NB4 (cell line): ENCODE measurements around the gene PTPN6.

ENCODE experiments used
- CTCF ChIP-seq: IDR thresholded peaks from one replicate; pipeline ENCODE4 v1.5.1; 2012; ENCODE audit warnings: low read depth, low read length
- POLR2A ChIP-seq: IDR thresholded peaks from 2 replicates; pipeline ENCODE4 v1.6.1; 2011; ENCODE audit warnings: mild to moderate bottlenecking; ENCODE audit not compliant: insufficient read length; ENCODE audit errors: extremely low read depth

DNA sequence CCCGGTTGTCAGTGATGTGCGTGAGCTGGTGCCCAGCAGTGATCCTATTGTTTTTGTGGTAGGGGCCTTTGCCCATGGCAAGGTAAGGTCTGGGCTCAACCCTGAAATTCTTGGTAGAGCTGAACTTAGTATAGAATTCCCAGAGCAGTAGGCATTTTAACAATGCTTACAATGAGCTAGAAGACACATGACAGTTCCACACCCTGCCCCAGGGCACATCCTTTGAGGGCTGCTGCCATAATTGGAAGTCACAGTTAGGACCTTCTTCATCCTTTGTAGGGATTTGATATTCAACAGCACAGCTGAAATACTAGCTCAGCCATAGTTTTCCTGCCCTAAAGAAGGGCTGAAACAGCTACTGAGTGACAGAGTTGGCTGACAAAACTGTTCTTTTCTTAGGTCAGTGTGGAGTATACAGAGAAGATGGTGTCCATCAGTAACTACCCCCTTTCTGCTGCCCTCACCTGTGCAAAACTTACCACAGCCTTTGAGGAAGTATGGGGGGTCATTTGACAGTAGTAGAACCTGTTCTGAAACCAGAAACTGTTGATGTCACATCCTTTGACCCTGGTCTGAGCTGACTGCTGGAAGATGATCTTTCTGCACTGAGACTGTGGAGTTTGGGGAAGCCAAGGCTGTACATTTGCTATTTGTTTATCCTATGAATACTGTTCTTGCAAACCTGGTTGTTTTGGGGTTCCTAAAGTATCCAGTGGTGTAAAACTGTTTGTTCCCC lies 24.3 kb downstream of the PTPN6 start:
- TF ChIP-seq CTCF (no peak), POLR2A (no peak)
